GM21526 (cell line): ENCODE results near the gene ZFPM1.

Source experiments
- ATAC-seq: cut with Tn5 transposase; IDR thresholded peaks from one replicate; pipeline ENCODE4 v1.9.1; 2021; ENCODE audit warnings: moderate library complexity; ENCODE audit not compliant: unreplicated experiment, low FRiP score

The ZFPM1 gene

GRCh38 chr16:88582912-88583575 is 130.0 kb downstream of the ZFPM1 start:
- ATAC-seq: no peak

- ATAC-seq: no peak
Measured at GRCh38 chr16:88584676-88585075, 131.6 kb downstream of the ZFPM1 start.

GRCh38 chr16:88585269-88585668 is 132.2 kb downstream of the ZFPM1 start:
- ATAC-seq: no peak

GRCh38 chr16:88585927-88586581 is 133.0 kb downstream of the ZFPM1 start:
- no peak for ATAC-seq
